Kidney capillary endothelial cell (primary cell): Measurements from ENCODE around the gene AHRR.
"Not testable (repeated sequence)": the region's sequence is repeated elsewhere in the genome, so short reads cannot be mapped to it uniquely, and the experiment has no call there.

Experiments
- DNase-seq: peaks from one replicate; pipeline ENCODE4 v3.0.0-alpha.2; 2018; ENCODE audit warnings: low spot score

AHRR gene

DNA sequence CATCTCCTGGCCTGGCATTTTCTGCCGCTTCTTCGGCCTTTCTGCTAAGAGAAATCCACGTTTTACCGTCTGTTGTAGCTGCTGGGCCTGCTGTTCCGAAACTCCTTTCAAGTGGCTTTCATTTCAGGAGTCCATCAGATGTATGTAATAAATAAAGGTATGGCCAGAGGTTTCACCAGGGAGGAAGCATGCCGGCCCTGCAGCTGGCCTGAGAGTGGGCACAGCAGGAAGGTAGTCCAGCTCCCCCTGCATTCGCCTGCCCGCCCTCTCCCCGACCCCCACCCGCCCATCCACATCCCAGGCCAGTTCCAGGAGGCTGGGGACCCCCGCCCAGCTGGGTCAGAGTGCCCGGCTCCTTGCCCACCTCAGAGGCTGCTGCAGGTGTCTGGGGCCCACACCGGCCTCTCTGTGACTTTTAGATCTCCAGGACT lies 75.0 kb downstream of the AHRR start:
- DNase-seq = no peak

DNA sequence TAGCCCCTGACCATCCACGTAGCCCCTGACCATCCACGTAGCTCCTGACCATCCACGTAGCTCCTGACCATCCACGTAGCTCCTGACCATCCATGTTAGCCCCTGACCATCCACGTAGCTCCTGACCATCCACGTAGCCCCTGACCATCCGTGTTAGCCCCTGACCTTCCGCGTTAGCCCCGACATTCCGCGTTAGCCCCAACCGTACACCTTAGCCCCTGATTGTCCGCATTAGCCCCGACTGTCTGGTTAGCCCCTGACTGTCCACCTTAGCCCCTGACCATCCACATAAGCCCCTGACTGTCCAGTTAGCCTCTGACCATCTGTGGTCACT lies 76.6 kb downstream of the AHRR start:
- not testable (repeated sequence) for DNase-seq

DNA sequence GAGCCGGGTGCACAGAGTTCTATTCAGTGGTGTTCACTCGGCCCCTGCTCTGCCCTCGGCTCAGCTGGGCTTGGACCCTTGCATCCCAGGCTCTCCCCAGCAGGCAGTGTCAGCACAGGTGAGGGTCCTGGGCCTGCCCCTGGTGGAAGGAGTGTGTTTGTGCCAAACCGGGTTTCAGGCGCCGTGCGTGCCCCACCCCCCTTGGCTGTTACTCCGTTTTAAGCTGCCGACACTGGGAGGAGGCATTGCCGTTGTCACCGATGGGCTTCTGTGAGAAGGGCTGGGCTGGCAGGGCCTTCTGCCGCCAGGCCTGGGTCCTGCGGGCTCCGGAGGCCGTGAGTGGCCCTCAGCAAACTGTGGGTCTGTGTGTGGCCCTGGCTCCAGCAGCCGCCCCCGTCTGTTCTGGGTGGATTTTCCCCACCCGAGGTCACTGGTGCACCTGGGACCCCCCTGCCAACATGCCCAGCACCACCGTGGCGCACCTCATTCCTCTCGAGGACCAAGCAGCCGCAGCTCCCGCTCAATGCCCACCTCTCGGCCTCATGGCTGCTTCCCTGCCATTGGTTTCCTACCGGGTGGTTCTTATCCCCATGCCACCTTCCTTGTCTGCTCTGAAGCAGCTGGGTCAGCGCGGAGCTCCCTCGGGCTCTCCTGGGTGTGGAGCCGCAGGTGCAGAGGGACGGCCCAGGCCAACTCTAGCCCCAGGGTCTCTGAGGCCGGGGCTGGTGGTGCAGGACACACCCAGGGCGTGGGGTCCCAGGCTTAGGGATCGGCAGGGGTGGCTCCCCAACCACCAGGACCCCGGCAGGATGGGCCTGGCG lies 77.2 kb downstream of the AHRR start:
- DNase-seq = no peak

DNA sequence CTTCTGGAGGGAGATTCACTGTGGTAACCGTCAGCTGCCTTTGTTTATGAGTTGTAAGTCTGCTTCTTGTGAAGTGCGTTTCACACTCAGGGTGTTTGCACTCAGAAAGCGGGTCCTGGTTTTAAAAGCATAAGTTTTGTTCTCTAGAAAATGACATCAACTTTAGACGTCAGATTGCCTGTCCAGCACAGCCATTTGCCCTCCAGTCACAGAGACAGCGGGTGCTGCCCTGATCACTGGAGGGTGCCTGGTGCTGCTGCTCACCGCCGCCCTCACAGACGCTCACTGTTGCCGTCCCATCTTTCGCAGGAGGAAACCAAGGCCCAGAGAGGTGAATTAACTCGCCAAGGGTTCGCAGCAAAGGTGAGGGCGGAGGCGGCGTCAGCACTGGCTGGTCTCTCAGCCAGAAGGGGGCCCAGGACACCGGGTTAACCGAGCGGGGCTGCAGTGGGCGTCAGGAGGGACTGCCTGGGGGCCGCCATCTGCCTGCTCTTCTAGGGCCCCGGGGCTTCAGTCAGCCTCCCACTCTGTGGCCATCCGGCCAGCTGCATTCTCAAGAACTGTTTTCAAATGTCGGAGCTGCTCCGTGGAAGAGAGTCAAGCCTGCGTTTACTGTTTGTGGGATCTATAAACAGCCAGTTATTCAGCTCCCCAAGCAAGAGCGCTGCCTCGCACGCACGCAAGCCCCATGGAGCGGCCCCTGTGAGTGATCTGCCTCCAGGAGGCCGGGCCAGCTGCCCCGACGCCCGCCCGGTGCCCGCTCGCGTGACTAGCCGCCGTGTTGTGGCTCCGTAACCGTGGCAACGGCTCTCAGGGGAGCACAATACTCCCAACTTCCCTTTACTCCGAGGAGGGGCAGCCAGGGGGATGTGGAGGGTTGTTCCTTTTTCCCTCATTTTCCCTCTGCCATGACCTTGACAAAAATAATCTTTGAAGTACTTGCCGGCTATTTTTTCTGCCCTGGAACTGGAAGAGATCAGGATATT lies 78.1 kb downstream of the AHRR start:
- peak; percentile 86 for DNase-seq

DNA sequence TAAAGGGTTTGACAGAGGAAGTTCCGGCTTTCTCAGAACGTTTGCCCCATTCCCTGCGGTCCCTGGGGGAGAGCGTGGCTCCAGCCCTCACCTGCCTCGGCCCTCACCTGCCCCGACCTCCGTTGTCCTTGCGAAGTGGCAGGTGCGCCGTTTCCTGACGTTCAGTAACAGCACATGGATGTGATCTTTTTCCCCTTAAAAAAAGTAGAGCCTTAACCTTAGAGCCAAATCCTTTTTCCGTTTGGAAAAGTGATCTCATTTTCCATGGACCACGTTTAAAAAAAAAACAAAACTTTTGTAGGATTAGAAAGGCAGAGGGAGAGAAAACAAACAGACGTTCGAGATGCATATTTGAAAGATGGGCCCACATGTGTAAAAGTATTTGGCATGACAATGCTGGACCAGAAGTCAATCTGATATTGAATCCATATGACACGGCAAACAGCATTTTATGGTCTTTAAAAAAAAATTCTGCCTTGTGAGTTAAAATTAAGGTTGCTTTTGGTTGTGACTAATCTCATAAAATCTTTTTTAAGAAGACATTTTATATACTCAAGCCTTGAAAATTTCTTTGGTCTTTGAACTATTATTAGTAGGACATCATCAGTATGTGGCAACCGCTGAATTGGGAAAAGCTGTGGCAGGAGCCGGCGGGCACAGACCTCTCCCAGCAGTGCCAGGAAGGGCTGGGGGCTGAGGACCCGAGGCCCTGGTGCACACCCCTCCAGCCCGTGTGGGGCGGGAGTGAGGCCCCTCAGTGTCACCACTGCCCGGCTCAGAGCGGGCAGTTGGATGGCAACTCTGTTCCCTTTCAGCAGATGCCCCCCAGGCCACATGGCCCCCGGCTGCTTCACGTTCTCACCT lies 79.0 kb downstream of the AHRR start:
- DNase-seq = no peak

GRCh38 chr5:401146-402034 lies 79.9 kb downstream of the AHRR start:
- no peak for DNase-seq

- DNase-seq = not testable (repeated sequence)
These were observed 80.7 kb downstream of the AHRR start for GRCh38 chr5:402219-402614.

- no peak for DNase-seq
These were observed 81.3 kb downstream of the AHRR start for GRCh38 chr5:402615-403359.

- DNase-seq = no peak
These were observed 82.5 kb downstream of the AHRR start for GRCh38 chr5:403995-404394.

DNA sequence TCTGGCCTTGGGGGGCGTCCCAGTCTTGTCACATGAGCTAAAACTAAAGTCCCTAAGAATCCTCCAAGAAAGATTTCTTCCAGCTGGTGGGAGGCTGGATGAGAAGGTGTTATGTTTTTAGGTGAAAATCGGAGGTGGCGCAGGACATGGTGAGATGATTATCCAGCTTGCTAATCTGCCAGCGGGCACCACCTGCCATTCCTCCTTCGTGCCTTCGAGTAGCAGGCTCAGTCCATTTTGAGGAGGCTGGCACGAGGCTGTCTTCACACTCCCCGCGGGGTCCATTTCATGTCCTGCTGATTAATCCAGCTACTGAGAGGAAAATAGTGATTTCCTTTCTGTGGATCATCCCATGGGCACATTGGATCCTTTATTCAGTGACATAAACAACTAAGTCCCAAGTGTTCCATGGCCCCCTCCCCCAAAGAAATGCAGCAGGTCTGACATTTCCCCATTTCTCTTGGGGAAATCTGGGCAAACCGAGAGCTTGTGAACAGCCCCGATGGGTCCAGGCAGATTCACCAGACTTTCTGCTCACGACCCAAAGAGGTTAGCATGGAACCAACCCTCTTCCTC lies 83.2 kb downstream of the AHRR start:
- DNase-seq = no peak

GRCh38 chr5:405421-405820 lies 83.9 kb downstream of the AHRR start:
- DNase-seq = no peak

GRCh38 chr5:406041-406440 lies 84.5 kb downstream of the AHRR start:
- DNase-seq = no peak

GRCh38 chr5:407051-407450 lies 85.5 kb downstream of the AHRR start:
- peak; percentile 73 for DNase-seq

DNA sequence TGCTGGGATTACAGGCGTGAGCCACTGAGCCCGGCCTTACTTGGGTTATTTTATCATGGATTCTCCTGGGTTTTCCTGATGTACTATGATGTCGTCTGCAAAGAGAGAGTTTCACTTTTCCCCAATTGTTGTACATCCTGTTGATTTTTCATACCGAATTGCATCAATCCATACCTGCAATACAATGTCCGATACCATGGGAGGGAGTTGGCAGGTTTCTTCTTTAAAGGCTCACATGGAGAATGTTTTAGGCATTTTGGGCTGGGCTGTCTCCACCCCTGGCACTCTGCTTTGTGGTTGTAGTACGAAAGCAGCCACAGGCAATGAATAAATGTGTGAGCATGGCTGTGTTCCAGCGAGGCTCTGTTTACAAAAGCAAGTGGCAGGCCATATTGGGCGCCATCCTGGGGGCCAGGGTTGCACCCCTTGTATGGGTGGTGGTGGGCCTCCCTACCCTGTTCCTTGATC lies 86.3 kb downstream of the AHRR start:
- no peak for DNase-seq

GRCh38 chr5:410911-411517 lies 89.5 kb downstream of the AHRR start:
- DNase-seq = no peak

DNA sequence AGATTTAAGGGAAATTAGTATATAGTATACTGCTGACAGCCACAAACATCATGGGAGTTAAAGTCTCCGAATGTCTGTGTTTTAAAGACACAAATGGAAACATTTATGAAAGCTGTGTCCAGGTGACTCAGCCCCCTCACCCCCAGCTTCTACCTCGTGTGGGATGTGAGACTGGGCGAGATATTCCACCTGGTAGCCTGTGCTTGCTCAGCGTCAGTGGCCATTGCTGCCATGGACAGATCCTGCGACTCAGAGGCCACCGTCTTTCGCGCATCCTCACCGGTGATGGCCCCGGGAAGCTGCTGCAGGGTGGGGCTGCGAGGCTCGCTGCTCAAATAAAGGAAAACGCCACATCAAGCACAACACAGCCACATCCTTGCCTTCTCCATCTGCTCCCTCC lies 90.2 kb downstream of the AHRR start:
- DNase-seq = no peak

GRCh38 chr5:414991-415927 lies 93.7 kb downstream of the AHRR start:
- not testable (repeated sequence) for DNase-seq

- DNase-seq = no peak
These were observed 94.6 kb downstream of the AHRR start for GRCh38 chr5:415928-416635.
